ENCODE measurements around the gene CFAP99.

- no peak for TF ChIP-seq PATZ1 (CRISPR knock-in tag; IDR thresholded peaks at IDR 0.05; ENCODE audit: borderline replicate concordance)
- no peak for TF ChIP-seq TSHZ2 (CRISPR knock-in tag; IDR thresholded peaks at IDR 0.05)
- no peak for TF ChIP-seq TCF4 (CRISPR knock-in tag; IDR thresholded peaks at IDR 0.05; ENCODE audit: borderline replicate concordance)
- no peak for TF ChIP-seq CREB5 (CRISPR knock-in tag; IDR thresholded peaks at IDR 0.05; ENCODE audit: low read depth)
- no peak for TF ChIP-seq ZNF8 (CRISPR knock-in tag; IDR thresholded peaks at IDR 0.05)
- no peak for TF ChIP-seq RARB (CRISPR knock-in tag; IDR thresholded peaks at IDR 0.05)
- TF ChIP-seq ZNF70 (CRISPR knock-in tag; IDR thresholded peaks at IDR 0.05), result no peak
- no peak for TF ChIP-seq ZFP30 (CRISPR knock-in tag; IDR thresholded peaks at IDR 0.05)
- no peak for TF ChIP-seq CSRNP3 (CRISPR knock-in tag; IDR thresholded peaks at IDR 0.05)
- no peak for TF ChIP-seq GLIS3 (CRISPR knock-in tag; IDR thresholded peaks at IDR 0.05)
- no peak for TF ChIP-seq POU6F1 (CRISPR knock-in tag; IDR thresholded peaks at IDR 0.05; ENCODE audit: borderline replicate concordance, low read depth)
- no peak for TF ChIP-seq ZFP3 (CRISPR knock-in tag; IDR thresholded peaks at IDR 0.05)
- TF ChIP-seq ARNTL (CRISPR knock-in tag; IDR thresholded peaks at IDR 0.05; ENCODE audit: borderline replicate concordance, low read depth), result no peak
Observed at GRCh38 chr4:2459589-2460349, 41.0 kb downstream of the CFAP99 start.

Measured in SK-N-SH treated with all-trans-retinoic acid at 6 μM for 48 hours (cell line).